ENCODE measurements around the gene SH2D3C. TPM values are rescaled to one million over a fixed set of nuclear protein-coding genes. Genes with fewer than 3 reads are reported as not detected.

The SH2D3C gene
- total RNA-seq, 4 donors from 2014 or later = 6.1 to 12.1 (median 8.5) TPM

DNA sequence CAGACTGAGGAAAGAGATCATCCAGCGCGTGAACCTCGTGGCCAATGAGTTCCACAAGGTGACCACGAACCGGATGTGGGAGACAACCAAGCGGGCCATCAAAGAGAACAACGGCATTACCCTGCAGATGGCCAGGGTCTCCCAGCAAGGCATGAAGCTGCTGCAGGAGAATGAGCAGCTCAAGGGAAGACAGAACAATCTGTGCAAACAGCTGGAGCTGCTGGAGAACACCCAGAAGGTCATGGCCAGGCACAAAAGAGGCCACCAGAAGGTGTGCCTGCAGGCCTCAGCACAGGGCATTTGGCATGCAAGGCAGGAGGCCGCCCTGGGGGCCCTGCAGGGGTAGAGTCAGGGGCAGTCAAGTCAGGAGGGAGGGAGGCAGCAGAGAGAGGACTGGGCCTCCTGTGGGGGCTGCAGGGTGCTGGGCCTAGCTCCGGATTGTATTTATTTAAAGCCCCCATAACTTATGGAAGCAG lies 67.2 kb downstream of the SH2D3C start:
- no peak for ATAC-seq
- H3K27me3 ChIP-seq = no peaks in the 10 kb centered on the region
- no peak overlapping the region for H3K4me3 ChIP-seq
- H3K36me3 ChIP-seq = peaks cover 0 to 13% of the 10 kb centered on the region in 2 donors
- 60 to 75% methylated on average over 1 to 7 of the region's 9 CpGs for WGBS, 2 donors (ENCODE audit: low coverage in 1 of 2)
- no peak for TF ChIP-seq POLR2A (IDR thresholded peaks at IDR 0.05)
- TF ChIP-seq EP300 (IDR thresholded peaks at IDR 0.05) = no peak
- no peak for TF ChIP-seq POLR2AphosphoS5 (IDR thresholded peaks at IDR 0.05)
- TF ChIP-seq, protein P1, sequence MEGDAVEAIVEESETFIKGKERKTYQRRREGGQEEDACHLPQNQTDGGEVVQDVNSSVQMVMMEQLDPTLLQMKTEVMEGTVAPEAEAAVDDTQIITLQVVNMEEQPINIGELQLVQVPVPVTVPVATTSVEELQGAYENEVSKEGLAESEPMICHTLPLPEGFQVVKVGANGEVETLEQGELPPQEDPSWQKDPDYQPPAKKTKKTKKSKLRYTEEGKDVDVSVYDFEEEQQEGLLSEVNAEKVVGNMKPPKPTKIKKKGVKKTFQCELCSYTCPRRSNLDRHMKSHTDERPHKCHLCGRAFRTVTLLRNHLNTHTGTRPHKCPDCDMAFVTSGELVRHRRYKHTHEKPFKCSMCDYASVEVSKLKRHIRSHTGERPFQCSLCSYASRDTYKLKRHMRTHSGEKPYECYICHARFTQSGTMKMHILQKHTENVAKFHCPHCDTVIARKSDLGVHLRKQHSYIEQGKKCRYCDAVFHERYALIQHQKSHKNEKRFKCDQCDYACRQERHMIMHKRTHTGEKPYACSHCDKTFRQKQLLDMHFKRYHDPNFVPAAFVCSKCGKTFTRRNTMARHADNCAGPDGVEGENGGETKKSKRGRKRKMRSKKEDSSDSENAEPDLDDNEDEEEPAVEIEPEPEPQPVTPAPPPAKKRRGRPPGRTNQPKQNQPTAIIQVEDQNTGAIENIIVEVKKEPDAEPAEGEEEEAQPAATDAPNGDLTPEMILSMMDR (IDR thresholded peaks at IDR 0.05) = no peak
- peaks cover 0 to 18% (median 9%) of the 10 kb centered on the region in 3 donors for H3K4me1 ChIP-seq
- no peaks in the 10 kb centered on the region for H3K9me3 ChIP-seq
- no peak overlapping the region for H3K27ac ChIP-seq

GRCh38 chr9:127710204-127710783 lies 68.2 kb downstream of the SH2D3C start:
- WGBS, 2 donors (ENCODE audit: low coverage in 1 of 2) = 75 to 87% methylated on average over 6 to 8 of the region's 10 CpGs
- no peak for ATAC-seq
- no peaks in the 10 kb centered on the region for H3K27me3 ChIP-seq
- H3K4me1 ChIP-seq = peaks cover 0 to 13% (median 7%) of the 10 kb centered on the region in 3 donors
- peaks cover 0 to 13% of the 10 kb centered on the region in 2 donors for H3K36me3 ChIP-seq
- TF ChIP-seq EP300 (IDR thresholded peaks at IDR 0.05) (no peak), POLR2A (IDR thresholded peaks at IDR 0.05) (no peak)
- no peak overlapping the region for H3K4me3 ChIP-seq
- H3K9me3 ChIP-seq = no peaks in the 10 kb centered on the region
- no peak overlapping the region for H3K27ac ChIP-seq

DNA sequence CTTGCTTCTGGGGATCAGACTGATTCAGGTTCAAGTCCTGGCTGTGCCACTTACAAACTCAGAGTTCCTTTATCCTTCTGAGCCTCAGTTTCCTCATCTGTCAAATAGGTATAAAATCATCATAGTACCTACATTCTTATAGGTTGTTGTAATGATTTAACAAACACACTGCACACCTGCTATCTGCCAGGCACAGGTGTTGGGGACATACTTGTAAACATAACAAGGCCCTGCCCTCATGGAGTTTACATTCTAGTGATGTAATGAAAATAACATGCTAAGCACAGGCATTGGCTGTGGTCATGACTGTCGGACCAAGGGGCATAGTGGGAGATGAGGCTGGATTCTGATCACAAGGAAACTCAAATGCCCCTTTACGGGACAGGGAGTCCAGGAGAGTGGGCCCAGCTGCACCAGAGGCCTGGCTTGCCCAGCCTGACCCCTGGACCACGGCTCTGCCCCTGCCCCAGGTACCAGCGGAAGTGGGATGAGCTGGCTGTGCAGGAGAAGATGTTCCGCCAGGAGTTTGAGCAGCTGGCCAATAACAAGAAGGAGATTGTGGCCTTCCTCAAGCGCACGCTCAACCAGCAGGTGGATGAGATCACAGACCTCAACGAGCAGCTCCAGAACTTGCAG lies 69.4 kb downstream of the SH2D3C start:
- Histone ChIP-seq H3K36me3 (peaks cover 0 to 13% of the 10 kb centered on the region in 2 donors), H3K4me1 (peaks cover 0 to 3% (median 0%) of the 10 kb centered on the region in 3 donors), H3K27ac (no peak overlapping the region), H3K4me3 (no peak overlapping the region), H3K27me3 (peaks cover 12% of the 10 kb centered on the region), H3K9me3 (no peaks in the 10 kb centered on the region)
- WGBS, 2 donors (ENCODE audit: low coverage in 1 of 2) = 100% methylated on average over 3 of the region's 8 CpGs
- TF ChIP-seq POLR2A (IDR thresholded peaks at IDR 0.05) (no peak), EP300 (IDR thresholded peaks at IDR 0.05) (no peak), POLR2AphosphoS5 (IDR thresholded peaks at IDR 0.05) (no peak)
- TF ChIP-seq, protein P1 (IDR thresholded peaks at IDR 0.05) = no peak
- ATAC-seq = no peak

GRCh38 chr9:127707766-127708165 lies 70.7 kb downstream of the SH2D3C start:
- H3K4me3 ChIP-seq = no peak overlapping the region
- H3K4me1 ChIP-seq = no peaks in the 10 kb centered on the region
- ATAC-seq = no peak
- no peak overlapping the region for H3K27ac ChIP-seq
- no peak for TF ChIP-seq EP300 (IDR thresholded peaks at IDR 0.05)
- TF ChIP-seq, protein P1 (IDR thresholded peaks at IDR 0.05) = no peak
- TF ChIP-seq POLR2AphosphoS5 (IDR thresholded peaks at IDR 0.05) = no peak
- TF ChIP-seq POLR2A (IDR thresholded peaks at IDR 0.05) = no peak
- peaks cover 0 to 12% of the 10 kb centered on the region in 2 donors for H3K36me3 ChIP-seq
- 38% methylated on average over 2 of the region's 5 CpGs; no CpG with 5 or more reads in 1 of the 2 donors for WGBS, 2 donors (ENCODE audit: low coverage in 1 of 2)
- H3K27me3 ChIP-seq = peaks cover 17% of the 10 kb centered on the region
- H3K9me3 ChIP-seq = no peaks in the 10 kb centered on the region

- WGBS, 2 donors (ENCODE audit: low coverage in 1 of 2) = 80 to 82% methylated on average over 1 to 6 of the region's 11 CpGs
- H3K36me3 ChIP-seq = peaks cover 0 to 4% of the 10 kb centered on the region in 2 donors
- H3K4me1 ChIP-seq = no peaks in the 10 kb centered on the region
- no peak within 1 kb of the TSS for H3K27ac ChIP-seq
- TF ChIP-seq EP300 (IDR thresholded peaks at IDR 0.05) (no peak), POLR2AphosphoS5 (IDR thresholded peaks at IDR 0.05) (no peak), POLR2A (IDR thresholded peaks at IDR 0.05) (no peak)
- TF ChIP-seq, protein P1 (IDR thresholded peaks at IDR 0.05) = no peak
- peaks cover 17% of the 10 kb centered on the region for H3K27me3 ChIP-seq
- no peak for ATAC-seq
- no peaks in the 10 kb centered on the region for H3K9me3 ChIP-seq
- no peak within 1 kb of the TSS for H3K4me3 ChIP-seq
These were observed 71.6 kb downstream of the SH2D3C start, which contains the start of gene CFAP157 for GRCh38 chr9:127706836-127707241. Gene CFAP157 (plus strand): TSS chr9:127706988. CDS start chr9:127707032, 44 bp downstream.
